Osteocyte (in vitro differentiated cells): ENCODE data around the gene CCL18. TPM values are rescaled to one million over a fixed set of nuclear protein-coding genes. Genes with fewer than 3 reads are reported as not detected.
"Not testable (repeated sequence)": the region's sequence is repeated elsewhere in the genome, so short reads cannot be mapped to it uniquely, and the experiment has no call there.

ENCODE experiments used
- DNase-seq: peaks from one replicate; pipeline ENCODE4 v3.0.0; 2021; ENCODE audit warnings: mixed read lengths; ENCODE audit not compliant: unreplicated experiment; ENCODE audit errors: extremely low spot score
- H3K27ac Mint-ChIP-seq: one replicate; pipeline ENCODE4 v1.8.0; 2021; ENCODE audit warnings: mild to moderate bottlenecking, mixed read lengths; ENCODE audit not compliant: unreplicated experiment
- H3K27me3 Mint-ChIP-seq: one replicate; pipeline ENCODE4 v1.8.0; 2021; ENCODE audit warnings: mixed read lengths; ENCODE audit not compliant: unreplicated experiment
- H3K36me3 Mint-ChIP-seq: one replicate; pipeline ENCODE4 v1.8.0; 2021; ENCODE audit warnings: mixed read lengths; ENCODE audit not compliant: unreplicated experiment
- H3K4me1 Mint-ChIP-seq: one replicate; pipeline ENCODE4 v1.8.0; 2021; ENCODE audit warnings: mixed read lengths; ENCODE audit not compliant: unreplicated experiment
- H3K4me3 Mint-ChIP-seq: one replicate; pipeline ENCODE4 v1.8.0; 2021; ENCODE audit warnings: mild to moderate bottlenecking, moderate library complexity, mixed read lengths; ENCODE audit not compliant: unreplicated experiment
- H3K9me3 Mint-ChIP-seq: one replicate; pipeline ENCODE4 v1.8.0; 2021; ENCODE audit warnings: mixed read lengths; ENCODE audit not compliant: unreplicated experiment
- total RNA-seq: library from RNA; stranded (reverse); gene quantifications from 2 replicates; pipeline ENCODE4 v1.2.1, GENCODE V29; 2021
- TF ChIP-seq, protein P1 (sequence below): fragments of 200-600 bp; sonication (generic); IDR thresholded peaks from 2 replicates; pipeline ENCODE4 v1.5.0; 2021; ENCODE audit warnings: antibody characterized with exemption, mild to moderate bottlenecking, moderate library complexity

The CCL18 gene
- total RNA-seq, 1 donor from 2014 or later = not detected

DNA sequence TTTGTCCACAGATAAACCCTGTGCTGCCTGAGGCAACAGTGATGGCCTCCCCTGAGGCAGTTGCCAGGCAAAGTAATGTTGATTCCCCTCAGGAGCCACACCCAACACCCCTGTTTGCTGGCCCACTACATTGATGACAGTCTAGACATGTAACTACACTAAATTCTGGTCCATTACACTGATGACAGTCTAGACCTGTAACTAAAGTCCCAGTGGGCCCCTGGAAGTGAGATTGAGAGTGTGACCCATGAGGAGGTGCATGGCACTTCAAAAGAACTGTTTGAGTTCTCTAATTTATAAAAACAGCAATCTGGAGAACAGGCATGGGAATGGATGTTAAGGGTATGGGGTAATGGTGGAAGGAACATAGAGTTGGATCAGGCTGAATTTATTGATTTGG, 48.5 kb downstream of the CCL18 start:
- TF ChIP-seq, protein P1, sequence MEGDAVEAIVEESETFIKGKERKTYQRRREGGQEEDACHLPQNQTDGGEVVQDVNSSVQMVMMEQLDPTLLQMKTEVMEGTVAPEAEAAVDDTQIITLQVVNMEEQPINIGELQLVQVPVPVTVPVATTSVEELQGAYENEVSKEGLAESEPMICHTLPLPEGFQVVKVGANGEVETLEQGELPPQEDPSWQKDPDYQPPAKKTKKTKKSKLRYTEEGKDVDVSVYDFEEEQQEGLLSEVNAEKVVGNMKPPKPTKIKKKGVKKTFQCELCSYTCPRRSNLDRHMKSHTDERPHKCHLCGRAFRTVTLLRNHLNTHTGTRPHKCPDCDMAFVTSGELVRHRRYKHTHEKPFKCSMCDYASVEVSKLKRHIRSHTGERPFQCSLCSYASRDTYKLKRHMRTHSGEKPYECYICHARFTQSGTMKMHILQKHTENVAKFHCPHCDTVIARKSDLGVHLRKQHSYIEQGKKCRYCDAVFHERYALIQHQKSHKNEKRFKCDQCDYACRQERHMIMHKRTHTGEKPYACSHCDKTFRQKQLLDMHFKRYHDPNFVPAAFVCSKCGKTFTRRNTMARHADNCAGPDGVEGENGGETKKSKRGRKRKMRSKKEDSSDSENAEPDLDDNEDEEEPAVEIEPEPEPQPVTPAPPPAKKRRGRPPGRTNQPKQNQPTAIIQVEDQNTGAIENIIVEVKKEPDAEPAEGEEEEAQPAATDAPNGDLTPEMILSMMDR = no peak
- no peaks in the 10 kb centered on the region for H3K36me3 Mint-ChIP-seq
- no peak overlapping the region for H3K4me3 Mint-ChIP-seq
- no peaks in the 10 kb centered on the region for H3K4me1 Mint-ChIP-seq
- peaks cover 4% of the 10 kb centered on the region for H3K27me3 Mint-ChIP-seq
- no peaks in the 10 kb centered on the region for H3K9me3 Mint-ChIP-seq
- no peak for DNase-seq
- H3K27ac Mint-ChIP-seq = no peak overlapping the region

DNA sequence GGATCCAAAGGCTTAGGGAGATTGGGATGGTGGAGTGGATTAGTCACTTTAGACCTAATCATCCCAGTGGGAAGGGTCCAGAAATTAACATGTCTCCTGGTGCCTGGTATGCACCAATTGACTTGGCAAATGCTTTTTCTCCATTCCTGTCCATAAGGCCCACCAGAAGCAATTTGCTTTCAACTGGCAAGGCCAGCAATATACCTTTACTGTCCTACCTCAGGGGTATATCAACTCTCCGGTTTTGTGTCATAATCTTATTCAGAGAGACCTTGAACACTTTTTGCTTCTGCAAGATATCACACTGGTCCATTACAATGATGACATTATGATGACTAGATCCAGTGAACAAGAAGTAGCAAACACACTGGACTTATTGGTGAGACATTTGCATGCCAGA, 49.1 kb downstream of the CCL18 start:
- DNase-seq, H3K4me3 Mint-ChIP-seq, H3K9me3 Mint-ChIP-seq, H3K27me3 Mint-ChIP-seq, H3K36me3 Mint-ChIP-seq, H3K27ac Mint-ChIP-seq, H3K4me1 Mint-ChIP-seq: not testable (repeated sequence)

DNA sequence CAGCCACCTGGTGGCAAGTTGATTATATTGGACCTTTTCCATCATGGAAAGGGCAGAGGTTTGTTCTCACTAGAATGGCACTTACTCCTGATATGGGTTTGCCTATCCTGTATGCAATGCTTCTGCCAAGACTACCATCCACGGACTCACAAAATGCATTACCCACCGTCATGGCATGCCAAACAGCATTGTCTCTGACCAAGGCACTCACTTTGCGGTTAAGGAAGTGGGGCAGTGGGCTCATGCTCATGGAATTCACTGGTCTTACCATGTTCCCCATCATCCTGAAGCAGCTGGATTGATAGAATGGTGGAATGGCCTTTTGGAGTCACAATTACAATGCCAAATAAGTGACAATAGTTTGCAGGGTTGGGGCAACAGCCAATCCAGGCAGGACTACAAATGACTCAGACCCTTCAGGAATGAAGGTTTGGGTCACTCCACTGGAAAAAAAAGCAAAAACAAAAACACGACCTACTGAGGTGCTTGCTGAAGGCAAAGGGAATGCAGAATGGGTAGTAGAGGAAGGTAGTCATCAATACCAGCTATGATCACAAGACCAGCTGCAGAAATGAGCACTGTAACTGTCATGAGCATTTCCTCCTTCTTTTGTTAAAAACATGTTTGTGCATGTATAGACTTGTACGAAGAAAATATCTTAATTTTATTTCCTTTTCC, 51.0 kb downstream of the CCL18 start:
- H3K9me3 Mint-ChIP-seq, H3K27ac Mint-ChIP-seq, DNase-seq, H3K4me1 Mint-ChIP-seq, H3K36me3 Mint-ChIP-seq, H3K4me3 Mint-ChIP-seq, H3K27me3 Mint-ChIP-seq: not testable (repeated sequence)

DNA sequence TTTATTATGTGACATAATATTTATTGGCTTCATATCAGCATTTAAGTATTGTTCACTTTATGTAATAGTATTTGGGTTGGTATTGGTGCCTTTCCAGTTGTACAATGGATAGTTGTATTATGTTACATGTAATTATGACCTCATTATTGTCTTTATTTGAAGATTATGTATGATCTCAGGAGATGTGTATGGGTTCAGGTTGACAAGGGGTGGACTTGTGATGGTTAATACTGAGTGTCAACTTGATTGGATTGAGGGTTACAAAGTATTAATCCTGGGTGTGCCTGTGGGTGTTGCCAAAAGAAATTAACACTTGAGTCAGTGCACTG, 51.5 kb downstream of the CCL18 start:
- H3K27me3 Mint-ChIP-seq, H3K4me1 Mint-ChIP-seq, H3K27ac Mint-ChIP-seq, DNase-seq, H3K36me3 Mint-ChIP-seq, H3K4me3 Mint-ChIP-seq, H3K9me3 Mint-ChIP-seq: not testable (repeated sequence)

DNA sequence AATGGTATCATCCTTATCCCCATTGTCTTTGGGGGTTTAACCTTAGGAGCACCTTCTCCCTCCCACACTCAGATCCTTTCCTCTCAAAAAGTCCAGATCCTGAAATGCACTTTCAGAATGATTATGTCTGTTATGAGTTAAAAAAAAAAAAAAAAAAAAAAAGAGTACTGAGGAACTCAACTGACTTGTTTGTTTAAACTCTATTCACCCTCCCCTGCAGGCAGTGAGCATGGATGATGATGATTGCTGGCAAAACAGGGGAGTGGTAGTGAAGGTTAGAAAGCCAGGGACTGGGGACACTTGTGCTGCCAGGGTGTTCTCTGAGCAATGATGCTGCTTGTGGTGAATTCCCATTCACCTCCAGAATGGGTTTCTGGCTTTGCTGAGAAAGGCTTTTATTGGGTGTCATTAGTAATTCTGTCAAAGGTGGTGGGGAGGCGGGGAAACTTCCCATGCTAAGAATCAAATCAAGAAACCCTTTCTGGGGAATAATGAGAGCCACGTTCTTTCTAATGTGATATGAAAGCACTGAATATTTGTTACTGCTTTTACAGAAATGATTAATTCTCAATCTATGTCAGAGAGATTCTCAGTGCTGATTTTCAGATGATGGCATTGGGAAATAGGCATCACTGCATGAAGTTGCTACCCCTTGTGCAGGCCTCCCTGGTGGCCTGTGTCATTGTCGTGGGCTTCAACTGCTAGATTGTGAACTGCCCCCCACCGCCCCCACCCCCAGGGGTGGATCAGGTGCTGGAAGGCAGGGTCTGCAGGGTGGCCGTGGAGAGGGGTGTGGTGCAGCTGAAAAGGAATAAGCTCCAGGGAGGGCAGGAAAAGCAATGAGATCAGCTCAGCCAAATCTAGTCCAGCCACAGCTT, 53.7 kb downstream of the CCL18 start:
- no peaks in the 10 kb centered on the region for H3K9me3 Mint-ChIP-seq
- no peak overlapping the region for H3K27ac Mint-ChIP-seq
- H3K36me3 Mint-ChIP-seq = no peaks in the 10 kb centered on the region
- no peak overlapping the region for H3K4me3 Mint-ChIP-seq
- H3K4me1 Mint-ChIP-seq = no peaks in the 10 kb centered on the region
- no peaks in the 10 kb centered on the region for H3K27me3 Mint-ChIP-seq
- TF ChIP-seq, protein P1 = no peak
- no peak for DNase-seq

DNA sequence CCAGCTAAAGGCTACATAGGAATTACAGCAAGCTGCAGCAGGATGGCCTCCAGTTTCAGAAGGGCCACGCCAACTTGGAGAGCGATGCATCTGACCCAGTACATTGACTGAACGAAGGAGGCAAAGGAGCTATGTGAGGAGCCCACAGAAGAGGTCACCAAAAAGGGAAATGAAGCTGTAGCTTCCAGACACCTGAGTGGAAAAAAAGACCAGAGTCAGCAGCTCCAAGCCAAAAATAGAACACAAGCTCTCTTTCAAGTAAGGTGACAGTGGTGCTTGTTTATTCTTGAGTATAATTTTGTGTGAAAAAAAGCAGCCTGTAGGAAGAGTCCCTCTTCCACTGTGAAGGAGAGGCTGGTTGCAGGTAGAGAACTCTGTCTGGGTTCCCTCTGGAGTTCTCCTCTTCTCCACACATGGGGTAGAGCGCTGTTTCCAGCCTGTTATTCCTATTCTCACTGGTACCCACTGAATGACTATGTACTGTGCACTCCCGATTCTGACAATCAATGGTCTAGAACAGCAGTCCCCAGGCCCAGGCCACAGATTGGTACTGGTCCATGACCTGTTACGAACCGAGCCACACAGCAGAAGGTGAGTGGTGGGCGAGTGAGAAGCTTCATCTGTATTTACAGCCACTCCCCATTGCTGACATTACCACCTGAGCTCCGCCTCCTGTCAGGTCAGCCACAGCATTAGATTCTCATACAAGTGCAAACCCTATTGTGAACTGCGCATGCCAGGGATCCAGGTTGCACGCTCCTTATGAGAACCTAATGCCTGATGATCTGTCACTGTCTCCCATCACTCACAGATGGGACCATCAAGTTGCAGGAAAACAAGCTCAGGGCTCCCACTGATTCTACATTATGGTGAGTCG, 54.6 kb downstream of the CCL18 start:
- Mint-ChIP-seq H3K9me3 (no peaks in the 10 kb centered on the region), H3K27me3 (no peaks in the 10 kb centered on the region), H3K36me3 (no peaks in the 10 kb centered on the region), H3K4me1 (no peaks in the 10 kb centered on the region), H3K27ac (no peak overlapping the region), H3K4me3 (no peak overlapping the region)
- TF ChIP-seq, protein P1 = no peak
- no peak for DNase-seq
